T47D (cell line): ENCODE results near the gene ZFAND2B.
"Not testable (repeated sequence)": the region's sequence is repeated elsewhere in the genome, so short reads cannot be mapped to it uniquely, and the experiment has no call there.

ENCODE experiments used
- DNase-seq, 2 experiments: peaks; one replicate each; pipeline versions ENCODE4 v3.0.0 to v3.0.0-alpha.2; 2011 to 2012; ENCODE audit warnings: low read depth in 1 of 2, low spot score in 1 of 2
- JUND ChIP-seq: IDR thresholded peaks from 2 replicates; pipeline ENCODE4 v1.6.1; 2012; ENCODE audit warnings: low read depth
- in situ Hi-C: cut with HindIII; loops from 2 replicates; pipeline ENCODE4 v1.10.0; 2016; ENCODE audit warnings: low sequenced_read_pairs, low pct_unique_long_range_greater_than_20kb

The ZFAND2B gene

GRCh38 chr2:219178377-219179175 lies 28.0 kb upstream of the ZFAND2B start:
- in situ Hi-C loops, result no loop called here
- no peak for TF ChIP-seq JUND
- DNase-seq, result peak in 1 of 2 experiments; percentile 27

GRCh38 chr2:219179601-219180465 lies 26.7 kb upstream of the ZFAND2B start:
- DNase-seq, result no peak
- in situ Hi-C loops, result no loop called here

GRCh38 chr2:219180961-219181360 lies 25.6 kb upstream of the ZFAND2B start:
- in situ Hi-C loops, result no loop called here
- DNase-seq, result no peak
- no peak for TF ChIP-seq JUND

More at GRCh38 chr2:219179601-219180465, 26.7 kb upstream of the ZFAND2B start:
- no peak for TF ChIP-seq JUND

- no peak for TF ChIP-seq JUND
- in situ Hi-C loops, result no loop called here
- no peak for DNase-seq
Measured at GRCh38 chr2:219181531-219181930, 25.1 kb upstream of the ZFAND2B start.

GRCh38 chr2:219182331-219183150 lies 24.0 kb upstream of the ZFAND2B start:
- no peak for DNase-seq
- in situ Hi-C loops, result no loop called here
- TF ChIP-seq JUND, result no peak

GRCh38 chr2:219183151-219183772 lies 23.3 kb upstream of the ZFAND2B start:
- no peak for TF ChIP-seq JUND
- DNase-seq, result no peak
- in situ Hi-C loops, result no loop called here

GRCh38 chr2:219184121-219184520 lies 22.5 kb upstream of the ZFAND2B start:
- no peak for DNase-seq
- in situ Hi-C loops, result no loop called here
- no peak for TF ChIP-seq JUND

GRCh38 chr2:219186754-219187456 lies 19.7 kb upstream of the ZFAND2B start:
- TF ChIP-seq JUND, result no peak
- in situ Hi-C loops, result no loop called here
- no peak for DNase-seq

GRCh38 chr2:219197388-219197787 lies 9.2 kb upstream of the ZFAND2B start:
- in situ Hi-C loops, result no loop called here
- no peak for TF ChIP-seq JUND
- DNase-seq, result no peak

GRCh38 chr2:219198974-219199373 lies 7.6 kb upstream of the ZFAND2B start:
- TF ChIP-seq JUND, result no peak
- DNase-seq, result no peak
- in situ Hi-C loops, result no loop called here

GRCh38 chr2:219199470-219200211 lies 6.9 kb upstream of the ZFAND2B start:
- DNase-seq, result no peak
- in situ Hi-C loops, result no loop called here
- TF ChIP-seq JUND, result no peak

- in situ Hi-C loops, DNase-seq: not testable (repeated sequence)
Measured at GRCh38 chr2:219200502-219201326, 5.9 kb upstream of the ZFAND2B start.

GRCh38 chr2:219201331-219201730 lies 5.3 kb upstream of the ZFAND2B start:
- in situ Hi-C loops, DNase-seq: not testable (repeated sequence)
